CD14-positive monocyte (primary cell): Measurements from ENCODE around the gene TMPRSS5. TPM values are rescaled to one million over a fixed set of nuclear protein-coding genes. Genes with fewer than 3 reads are reported as not detected.

Experiments
- DNase-seq, 3 donors: peaks; one replicate each; pipeline ENCODE4 v3.0.0-alpha.2; 2011 to 2022
- H2AFZ ChIP-seq: 2 replicates; pipeline ENCODE4 v1.6.0; 2012; ENCODE audit warnings: mild to moderate bottlenecking, low read depth, low read length, inconsistent platforms; ENCODE audit not compliant: insufficient read depth, poor library complexity, severe bottlenecking
- H3K27ac ChIP-seq, 2 donors: 1 replicate in 1 of 2; 2 replicates in 1 of 2; pipeline ENCODE4 v1.5.1; 2012 to 2013; ENCODE audit warnings: low read length in 2 of 2, control low read depth in 1 of 2, inconsistent platforms in 1 of 2, low read depth in 1 of 2, mild to moderate bottlenecking in 1 of 2
- H3K27me3 ChIP-seq, 2 donors: one replicate each; pipeline versions ENCODE4 v1.6.0 to v1.6.1; 2011 to 2013; ENCODE audit warnings: low read length in 2 of 2; ENCODE audit not compliant: control insufficient read depth in 2 of 2, insufficient read depth in 2 of 2
- H3K36me3 ChIP-seq, 2 donors: replicated peaks in 1 of 2; 1 replicate in 1 of 2; 2 replicates in 1 of 2; pipeline versions ENCODE4 v1.5.1 to v1.6.1; 2012 to 2013; ENCODE audit warnings: low read length in 2 of 2, control low read depth in 1 of 2, inconsistent platforms in 1 of 2, mild to moderate bottlenecking in 1 of 2; ENCODE audit not compliant: insufficient read depth in 2 of 2, control insufficient read depth in 1 of 2
- H3K4me1 ChIP-seq, 2 donors: 1 replicate in 1 of 2; 2 replicates in 1 of 2; pipeline versions ENCODE4 v1.5.1 to v1.6.1; 2012 to 2013; ENCODE audit warnings: low read length in 2 of 2, control low read depth in 1 of 2, inconsistent platforms in 1 of 2, mild to moderate bottlenecking in 1 of 2, moderate library complexity in 1 of 2; ENCODE audit not compliant: insufficient read depth in 2 of 2, control insufficient read depth in 1 of 2
- H3K4me2 ChIP-seq: replicated peaks from 2 replicates; pipeline ENCODE3; 2012; ENCODE audit warnings: low read length, moderate library complexity, mild to moderate bottlenecking; ENCODE audit not compliant: poor library complexity, severe bottlenecking; ENCODE audit errors: extremely low read depth
- H3K4me3 ChIP-seq, 3 experiments: fragments of 200-600 bp in 1 of 3; sonication (generic) in 1 of 3; replicated peaks in 1 of 3; 1 replicate in 2 of 3; 2 replicates in 1 of 3; pipeline ENCODE4 v1.5.1; 2011 to 2013; ENCODE audit warnings: low read length in 3 of 3, mild to moderate bottlenecking in 3 of 3, control low read depth in 2 of 3, low read depth in 2 of 3, inconsistent platforms in 1 of 3, moderate library complexity in 1 of 3
- H3K79me2 ChIP-seq: 2 replicates; pipeline ENCODE4 v1.6.0; 2012; ENCODE audit warnings: mild to moderate bottlenecking, control low read depth, inconsistent platforms, low read length, moderate library complexity; ENCODE audit not compliant: insufficient read depth
- H3K9ac ChIP-seq: 2 replicates; pipeline ENCODE4 v1.6.0; 2017; ENCODE audit warnings: low read length, mild to moderate bottlenecking; ENCODE audit not compliant: insufficient read depth, poor library complexity, severe bottlenecking
- H3K9me3 ChIP-seq, 2 donors: replicated peaks in 1 of 2; 1 replicate in 1 of 2; 2 replicates in 1 of 2; pipeline versions ENCODE4 v1.5.1 to v1.6.1; 2012 to 2013; ENCODE audit warnings: low read length in 2 of 2, control low read depth in 1 of 2; ENCODE audit not compliant: control insufficient read depth in 1 of 2, insufficient read depth in 1 of 2
- H4K20me1 ChIP-seq: 2 replicates; pipeline ENCODE4 v1.6.0; 2012; ENCODE audit warnings: mild to moderate bottlenecking, low read length, control low read depth, moderate library complexity; ENCODE audit not compliant: insufficient read depth
- H3K27ac Mint-ChIP-seq, 7 donors: one replicate each; pipeline ENCODE4 v1.8.0; 2020; ENCODE audit warnings: mild to moderate bottlenecking in 7 of 7, mixed read lengths in 7 of 7, moderate library complexity in 6 of 7, inconsistent platforms in 2 of 7
- H3K27me3 Mint-ChIP-seq, 3 donors: one replicate each; pipeline ENCODE4 v1.8.0; 2021 to 2022; ENCODE audit warnings: low read depth in 3 of 3, mild to moderate bottlenecking in 3 of 3, mixed read lengths in 3 of 3, moderate library complexity in 3 of 3, inconsistent platforms in 1 of 3
- H3K36me3 Mint-ChIP-seq, 2 donors: one replicate each; pipeline ENCODE4 v1.8.0; 2020; ENCODE audit warnings: mixed read lengths in 2 of 2, inconsistent platforms in 1 of 2, mild to moderate bottlenecking in 1 of 2
- H3K4me1 Mint-ChIP-seq: one replicate; pipeline ENCODE4 v1.8.0; 2020; ENCODE audit warnings: mild to moderate bottlenecking, mixed read lengths
- H3K4me3 Mint-ChIP-seq, 2 donors: one replicate each; pipeline ENCODE4 v1.8.0; 2020; ENCODE audit warnings: mild to moderate bottlenecking in 2 of 2, mixed read lengths in 2 of 2, moderate library complexity in 1 of 2
- H3K9me3 Mint-ChIP-seq, 7 donors: one replicate each; pipeline ENCODE4 v1.8.0; 2020 to 2022; ENCODE audit warnings: mixed read lengths in 7 of 7, mild to moderate bottlenecking in 6 of 7, moderate library complexity in 6 of 7, inconsistent platforms in 2 of 7
- WGBS: methylation state at CpG from one replicate; pipeline ENCODE4 v1.1.5; 2013; ENCODE audit warnings: missing lambda C conversion rate; ENCODE audit not compliant: insufficient coverage; 5-methylcytosine and 5-hydroxymethylcytosine counted together
- intact Hi-C, 2 donors: fragments of 100-400 bp; cut with micrococcal nuclease; formaldehyde crosslinking; loops; one replicate each; pipeline versions ENCODE4 v1.15.0 to v1.15.1; 2023
- polyA plus RNA-seq, 3 donors: library from polyadenylated mRNA; depleted of rRNA in 1 of 3; unstranded in 2 of 3; stranded (reverse) in 1 of 3; fragments of 300-500 nt in 2 of 3; fragments of >200 nt in 1 of 3; fragmentation: Illumina TruSeq in 2 of 3; gene quantifications; 1 replicate in 2 of 3; 2 replicates in 1 of 3; pipeline ENCODE4 v1.2.3, GENCODE V29; 2012 to 2021
- TF ChIP-seq, protein P1 (sequence below): fragments of 200-600 bp; IDR thresholded peaks from one replicate; pipeline ENCODE4 v1.8.0; 2022; ENCODE audit warnings: antibody characterized with exemption, mild to moderate bottlenecking

The TMPRSS5 gene
- polyA plus RNA-seq, 3 donors: 0.80 TPM; not detected in 2

DNA sequence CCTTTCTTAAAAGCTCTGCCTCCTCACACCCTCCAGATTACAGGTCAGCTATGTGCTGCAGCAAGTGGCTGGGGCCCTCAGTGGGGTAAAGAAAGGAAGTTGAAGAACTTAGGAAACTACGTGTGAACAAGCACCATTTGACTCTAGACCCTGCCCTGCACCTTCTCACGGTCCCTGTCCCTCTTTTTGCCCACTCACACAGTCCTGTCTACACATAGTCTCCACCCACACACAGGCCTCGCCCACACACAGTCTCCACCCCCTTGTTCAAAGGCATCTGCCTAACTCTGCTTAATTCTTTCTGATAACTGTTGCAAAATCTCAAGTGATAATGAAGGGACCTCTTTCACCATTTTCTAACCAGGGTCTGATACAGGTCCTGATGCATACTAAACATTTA is 59.0 kb downstream of the TMPRSS5 start:
- no peaks in the 10 kb centered on the region for H4K20me1 ChIP-seq
- H3K79me2 ChIP-seq: no peaks in the 10 kb centered on the region
- no peaks in the 10 kb centered on the region for H3K36me3 Mint-ChIP-seq
- H3K27me3 Mint-ChIP-seq: peaks cover 3 to 14% (median 5%) of the 10 kb centered on the region in 3 donors
- no peak overlapping the region for H2AFZ ChIP-seq
- H3K4me3 ChIP-seq: no peak overlapping the region
- peaks cover 19% of the 10 kb centered on the region for H3K4me1 Mint-ChIP-seq
- peaks cover 0 to 5% of the 10 kb centered on the region in 2 donors for H3K4me1 ChIP-seq
- peak overlapping the region in 1 of 7 donors; percentile 26 for H3K27ac Mint-ChIP-seq
- no peak overlapping the region for H3K4me2 ChIP-seq
- TF ChIP-seq, protein P1, sequence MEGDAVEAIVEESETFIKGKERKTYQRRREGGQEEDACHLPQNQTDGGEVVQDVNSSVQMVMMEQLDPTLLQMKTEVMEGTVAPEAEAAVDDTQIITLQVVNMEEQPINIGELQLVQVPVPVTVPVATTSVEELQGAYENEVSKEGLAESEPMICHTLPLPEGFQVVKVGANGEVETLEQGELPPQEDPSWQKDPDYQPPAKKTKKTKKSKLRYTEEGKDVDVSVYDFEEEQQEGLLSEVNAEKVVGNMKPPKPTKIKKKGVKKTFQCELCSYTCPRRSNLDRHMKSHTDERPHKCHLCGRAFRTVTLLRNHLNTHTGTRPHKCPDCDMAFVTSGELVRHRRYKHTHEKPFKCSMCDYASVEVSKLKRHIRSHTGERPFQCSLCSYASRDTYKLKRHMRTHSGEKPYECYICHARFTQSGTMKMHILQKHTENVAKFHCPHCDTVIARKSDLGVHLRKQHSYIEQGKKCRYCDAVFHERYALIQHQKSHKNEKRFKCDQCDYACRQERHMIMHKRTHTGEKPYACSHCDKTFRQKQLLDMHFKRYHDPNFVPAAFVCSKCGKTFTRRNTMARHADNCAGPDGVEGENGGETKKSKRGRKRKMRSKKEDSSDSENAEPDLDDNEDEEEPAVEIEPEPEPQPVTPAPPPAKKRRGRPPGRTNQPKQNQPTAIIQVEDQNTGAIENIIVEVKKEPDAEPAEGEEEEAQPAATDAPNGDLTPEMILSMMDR: no peak
- H3K27ac ChIP-seq: no peak overlapping the region
- intact Hi-C loops: no loop called here
- H3K9me3 ChIP-seq: peaks cover 15 to 29% of the 10 kb centered on the region in 2 donors
- H3K9me3 Mint-ChIP-seq: peaks cover 6 to 20% (median 14%) of the 10 kb centered on the region in 7 donors
- no peaks in the 10 kb centered on the region for H3K27me3 ChIP-seq
- no peak for DNase-seq
- H3K4me3 Mint-ChIP-seq: no peak overlapping the region
- WGBS: 40% methylated on average over 1 of the region's 3 CpGs
- no peaks in the 10 kb centered on the region for H3K36me3 ChIP-seq
- H3K9ac ChIP-seq: no peak overlapping the region

DNA sequence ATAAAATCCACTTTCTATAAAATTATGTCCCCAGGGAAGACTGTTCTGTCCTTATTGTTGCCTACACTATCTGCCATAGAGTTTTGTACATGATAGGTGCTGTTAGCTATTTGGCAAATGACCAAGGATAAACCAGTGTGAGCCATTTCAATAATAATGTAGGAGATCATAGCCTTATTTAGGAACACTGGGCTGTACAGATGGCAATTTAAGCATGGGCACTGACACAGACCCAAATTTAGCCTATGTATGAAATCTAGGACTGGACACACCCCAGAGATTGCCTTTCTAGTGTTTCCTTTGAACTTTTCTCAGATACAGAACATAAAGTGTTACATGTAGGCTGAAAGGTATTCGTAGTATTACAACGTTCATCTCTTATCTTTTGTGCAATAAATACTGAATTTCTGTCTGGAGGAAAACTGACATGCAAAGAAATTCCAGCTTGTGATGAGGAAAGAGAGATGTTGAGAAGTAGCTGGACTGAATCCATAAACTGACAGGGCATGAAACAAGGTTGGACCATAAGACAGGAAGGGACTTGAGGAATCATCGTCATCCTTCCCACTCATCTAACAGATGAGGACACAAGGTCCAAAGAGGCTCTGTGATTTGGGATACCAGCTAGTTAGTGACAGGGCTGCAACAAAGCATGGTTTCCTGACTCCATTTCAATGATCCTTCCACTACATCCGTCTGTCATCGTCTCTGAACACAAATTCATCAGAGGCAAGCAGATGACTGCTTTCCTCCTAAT is 60.3 kb downstream of the TMPRSS5 start:
- Mint-ChIP-seq H3K4me3 (no peak overlapping the region), H3K9me3 (peaks cover 0 to 12% (median 9%) of the 10 kb centered on the region in 7 donors), H3K27me3 (peaks cover 4 to 14% (median 5%) of the 10 kb centered on the region in 3 donors), H3K4me1 (peaks cover 11% of the 10 kb centered on the region), H3K27ac (no peak overlapping the region), H3K36me3 (no peaks in the 10 kb centered on the region)
- Histone ChIP-seq H3K4me2 (no peak overlapping the region), H3K27me3 (no peaks in the 10 kb centered on the region), H3K27ac (no peak overlapping the region), H3K4me1 (peaks cover 0 to 5% of the 10 kb centered on the region in 2 donors), H2AFZ (no peak overlapping the region), H3K79me2 (no peaks in the 10 kb centered on the region), H3K4me3 (no peak overlapping the region), H4K20me1 (no peaks in the 10 kb centered on the region), H3K9me3 (peaks cover 14 to 22% of the 10 kb centered on the region in 2 donors), H3K36me3 (no peaks in the 10 kb centered on the region), H3K9ac (no peak overlapping the region)
- no peak for DNase-seq
- WGBS: 93% methylated on average over 2 of the region's 5 CpGs
- TF ChIP-seq, protein P1: no peak
- intact Hi-C loops: no loop called here
